NOMO-1 treated with dmso at 0.1 percent for 144 hours (cell line): Measurements from ENCODE around the gene SLC43A2.

Experiments used
- DNase-seq: peaks from one replicate; lab custom pipeline; 2025; ENCODE audit not compliant: unreplicated experiment; lab: John Stamatoyannopoulos, UW

The SLC43A2 gene

DNA sequence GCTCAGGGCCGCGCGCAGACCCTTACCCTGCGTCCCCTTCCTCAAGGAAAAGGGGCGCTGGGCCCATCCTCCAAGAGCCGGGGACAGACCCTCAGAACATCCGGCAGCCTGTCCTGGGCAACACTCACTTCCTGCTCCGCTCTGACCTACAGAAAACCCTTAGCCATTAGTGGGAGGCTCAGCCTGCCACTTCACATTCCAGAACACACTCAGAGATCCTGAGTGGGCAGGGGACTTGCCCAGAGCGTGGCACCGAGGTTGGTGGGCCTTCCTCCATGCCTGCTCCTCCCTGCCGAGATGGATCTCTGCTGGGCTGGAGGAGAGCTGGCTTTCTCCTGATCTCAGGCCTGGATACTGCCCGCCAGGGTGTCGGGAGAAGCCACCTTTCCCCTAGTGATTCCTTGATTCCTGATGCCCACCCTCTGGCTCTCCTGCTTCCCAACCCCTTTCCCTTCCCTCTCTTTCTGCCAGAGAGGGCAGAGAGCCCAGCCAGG lies 15.4 kb upstream of the SLC43A2 start:
- DNase-seq: no peak

DNA sequence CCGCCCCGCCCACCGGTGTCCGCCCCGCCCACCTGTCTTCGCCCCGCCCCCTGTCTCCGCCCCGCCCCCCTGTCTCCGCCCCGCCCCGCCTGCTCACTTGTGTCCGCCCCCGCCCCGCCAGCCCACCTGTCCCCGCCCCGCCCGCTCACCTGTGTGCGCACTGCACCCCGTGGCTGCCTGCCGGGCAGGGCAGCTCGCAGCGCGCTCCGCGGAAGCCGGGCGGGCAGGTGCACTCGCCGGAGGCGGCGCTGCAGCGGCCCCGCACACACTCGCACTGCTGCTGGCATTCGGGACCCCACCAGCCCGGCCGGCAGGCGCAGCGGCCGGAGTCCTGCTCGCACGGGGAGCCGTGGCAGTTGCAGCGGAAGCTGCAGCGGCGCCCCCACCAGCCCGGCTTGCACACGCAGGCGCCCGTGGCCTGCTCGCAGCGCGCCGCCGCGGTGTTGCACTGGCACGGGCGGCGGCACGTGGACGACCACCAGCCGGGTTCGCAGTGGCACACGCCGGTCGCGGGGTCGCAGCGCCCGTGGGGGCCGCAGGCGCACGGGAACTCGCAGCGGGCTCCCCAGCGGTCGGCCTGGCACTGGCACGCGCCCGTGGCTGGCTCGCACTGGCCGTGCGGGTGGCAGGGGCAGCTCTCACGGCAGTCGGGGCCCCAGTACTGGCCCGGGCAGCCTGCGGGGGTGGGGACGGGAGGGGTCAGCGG lies 14.8 kb upstream of the SLC43A2 start:
- no peak for DNase-seq

DNA sequence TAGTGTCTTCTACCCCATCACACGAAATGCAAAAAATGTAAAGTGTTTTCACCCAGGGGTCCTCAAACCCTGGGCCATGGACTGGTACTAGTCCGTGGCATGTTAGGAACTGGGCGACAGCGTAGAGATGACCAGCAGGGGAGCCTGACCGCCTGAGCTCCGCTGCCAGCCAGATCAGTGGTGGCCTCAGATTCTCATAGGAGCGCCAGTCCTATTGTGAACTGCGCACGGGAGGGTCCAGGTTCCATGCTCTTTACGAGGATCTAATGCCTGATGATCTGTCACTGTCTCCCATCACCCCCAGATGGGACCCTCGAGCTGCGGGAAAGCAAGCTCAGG lies 12.4 kb upstream of the SLC43A2 start:
- DNase-seq: no peak

DNA sequence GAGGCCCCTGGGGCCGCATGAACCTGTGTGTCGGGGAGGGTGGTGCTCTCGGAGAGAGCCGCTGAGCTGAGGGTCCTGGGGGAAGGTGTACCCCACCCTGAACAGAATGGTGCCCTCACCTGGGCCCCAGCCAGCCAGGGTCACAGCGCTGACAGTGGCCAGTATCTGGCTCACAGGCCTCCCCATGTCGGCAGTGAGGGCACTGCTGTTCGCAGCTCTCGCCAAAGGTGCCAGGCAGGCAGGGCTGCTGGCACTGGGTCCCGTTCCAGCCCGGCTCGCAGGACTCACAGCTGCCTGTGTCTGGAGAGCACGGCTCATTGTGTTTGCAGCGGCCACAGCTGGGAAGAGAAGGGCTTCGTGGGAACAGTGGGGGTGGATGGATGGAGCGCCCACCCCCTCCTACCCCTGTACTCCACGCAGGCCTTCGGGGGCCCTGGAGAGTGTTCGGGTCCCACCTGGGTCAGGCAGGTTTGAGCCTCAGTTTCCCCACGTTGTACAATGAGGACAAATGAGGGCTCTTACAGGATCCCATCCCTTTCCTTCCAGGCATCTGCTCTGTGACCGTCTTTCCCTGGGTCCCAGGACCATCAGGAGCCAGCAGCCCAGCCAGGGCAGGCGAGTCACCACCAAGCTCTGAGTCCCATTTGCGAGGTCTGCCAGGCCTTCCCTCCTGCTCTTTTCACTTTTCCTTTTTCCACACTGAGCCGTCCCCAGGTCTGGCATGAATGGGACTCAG lies 11.9 kb upstream of the SLC43A2 start:
- no peak for DNase-seq

DNA sequence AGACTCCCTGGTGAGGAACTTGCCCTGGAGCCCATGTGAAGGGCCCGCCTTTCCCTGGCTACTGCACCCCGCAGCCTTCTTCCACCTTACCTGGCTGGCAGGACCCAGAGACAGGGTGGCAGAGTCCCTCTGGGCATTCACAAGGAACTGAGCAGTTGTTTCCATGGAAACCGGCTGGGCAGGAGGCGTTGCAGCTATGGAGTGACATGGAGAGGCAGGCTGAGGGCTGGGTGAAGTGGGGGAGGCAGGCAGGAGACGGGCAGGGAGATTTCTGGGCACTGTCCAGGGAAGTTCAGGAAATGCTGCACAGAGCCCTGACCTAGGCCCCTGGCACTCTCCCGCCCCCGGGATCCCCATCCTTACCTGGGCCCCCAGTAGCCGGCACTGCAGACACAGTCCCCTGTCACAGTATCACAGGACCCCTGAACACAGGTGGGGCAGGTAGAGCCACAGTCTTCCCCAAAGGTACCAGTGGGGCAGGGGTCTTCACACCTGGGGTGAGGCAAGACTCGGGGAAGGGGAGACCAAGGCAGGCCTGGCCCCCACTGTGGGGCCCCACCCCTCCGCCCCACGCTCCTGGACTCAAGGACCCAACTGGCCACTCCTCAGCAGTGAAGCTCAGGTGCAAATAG lies 11.0 kb upstream of the SLC43A2 start:
- no peak for DNase-seq

DNA sequence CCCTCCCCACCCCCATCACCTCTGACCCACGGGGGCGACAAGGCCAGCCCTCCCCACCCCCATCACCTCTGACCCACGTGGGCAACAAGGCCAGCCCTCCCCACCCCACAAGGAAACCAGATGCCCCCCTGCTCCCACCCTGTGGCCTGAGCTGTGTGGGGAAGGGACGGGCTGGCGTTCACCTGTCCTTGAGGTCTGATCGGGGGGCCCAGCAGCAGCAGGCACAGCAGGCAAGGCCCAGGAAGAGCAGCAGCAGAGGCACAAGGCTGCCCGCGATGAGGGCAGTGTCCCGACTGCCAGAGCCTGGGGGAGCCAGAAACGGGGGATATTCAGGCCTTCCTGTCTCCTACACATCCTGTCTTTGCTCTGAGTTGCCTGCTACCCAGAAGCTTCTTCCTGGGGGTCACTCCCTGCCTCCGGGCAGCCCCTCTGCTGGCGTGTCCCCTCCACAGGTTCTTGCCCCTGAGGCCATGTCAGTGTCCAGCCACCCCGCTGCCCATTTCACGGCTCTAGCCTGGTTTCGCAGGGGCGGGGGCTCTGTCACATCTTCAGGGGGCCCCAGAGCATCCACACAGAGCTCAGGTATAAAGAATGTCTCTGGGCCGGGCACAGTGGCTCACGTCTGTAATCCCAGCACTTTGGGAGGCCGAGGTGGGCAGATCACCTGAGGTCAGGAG lies 10.1 kb upstream of the SLC43A2 start:
- DNase-seq: no peak

DNA sequence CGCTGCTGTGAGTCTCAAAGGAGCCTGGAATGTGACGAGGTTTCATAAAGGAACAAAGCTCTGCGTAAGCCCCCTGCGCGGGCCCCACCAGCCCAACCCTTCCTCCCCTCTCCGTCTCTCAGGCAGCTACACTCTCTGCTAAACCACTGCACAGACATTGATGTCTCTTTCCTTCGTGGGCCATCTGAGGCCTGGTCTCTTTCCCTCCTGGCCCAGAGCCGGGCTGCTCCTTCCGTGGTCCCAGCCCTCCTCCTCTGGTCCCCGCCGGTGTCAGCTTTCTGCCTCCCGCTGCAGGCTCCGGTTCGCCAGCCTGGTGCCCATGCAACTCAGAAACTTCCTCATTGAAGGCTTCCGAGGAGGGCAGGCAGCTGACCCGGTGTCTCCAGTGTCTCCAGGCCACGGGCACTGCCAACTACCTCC lies 9.5 kb upstream of the SLC43A2 start:
- no peak for DNase-seq

DNA sequence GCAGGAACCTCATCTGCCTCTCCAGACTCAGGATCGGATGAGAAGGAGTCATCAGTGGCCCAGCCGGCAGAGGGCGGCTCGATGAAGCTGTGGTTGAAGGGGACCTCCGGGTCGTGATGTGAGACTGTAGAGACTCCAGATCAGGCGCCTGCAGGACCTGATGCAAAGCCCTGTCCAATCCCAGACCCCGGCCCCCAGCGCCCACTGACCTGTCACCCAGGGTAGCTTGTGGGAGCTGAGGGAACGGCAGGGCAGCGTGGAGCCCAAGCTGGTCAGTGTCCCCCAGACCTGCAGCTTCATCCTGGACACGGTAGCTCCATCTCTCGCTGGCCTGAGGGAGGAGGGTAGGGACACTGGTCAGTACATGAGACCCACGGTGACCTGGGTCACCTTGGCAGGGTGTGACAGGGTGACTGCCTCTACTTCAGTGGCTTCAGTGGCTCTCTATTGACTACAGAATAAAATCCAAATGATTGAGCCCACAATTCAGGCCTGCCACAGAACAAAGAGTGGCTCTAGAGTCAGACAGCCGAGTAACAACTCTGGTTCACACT lies 8.2 kb upstream of the SLC43A2 start:
- DNase-seq: no peak

DNA sequence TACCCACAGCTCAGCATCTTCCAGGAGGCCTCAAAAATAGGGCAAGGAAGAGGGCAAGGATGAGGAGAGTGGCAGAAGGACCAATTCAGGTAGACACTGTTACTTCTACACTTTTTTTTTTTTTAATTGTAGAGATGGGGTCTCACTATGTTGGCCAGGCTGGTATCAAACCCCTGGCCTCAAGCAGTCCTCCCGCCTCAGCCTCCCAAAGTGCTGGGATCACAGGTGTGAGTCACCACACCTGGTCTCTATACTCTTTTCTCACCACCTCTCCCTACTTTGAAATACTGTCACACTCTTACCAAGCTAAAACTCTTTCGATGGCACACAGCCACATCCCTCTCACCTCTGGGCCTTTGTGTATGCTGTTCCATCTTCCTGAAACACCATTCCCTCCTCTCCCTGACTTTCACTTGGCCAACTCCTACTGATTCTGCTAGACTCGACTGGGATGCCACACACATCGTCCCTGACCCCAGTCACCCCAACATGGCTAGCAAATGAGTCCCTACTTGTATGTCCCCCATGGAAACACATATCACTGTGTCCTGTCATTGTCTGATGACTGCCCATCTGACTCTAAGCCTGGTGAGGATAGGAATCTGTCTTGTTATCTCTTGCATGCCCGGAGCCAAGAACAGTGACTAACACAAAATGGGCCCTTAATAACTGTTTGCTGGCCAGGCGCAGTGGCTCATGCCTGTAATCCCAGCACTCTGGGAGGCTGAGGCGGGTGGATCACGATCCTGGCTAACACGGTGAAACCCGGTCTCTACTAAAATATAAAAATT lies 7.2 kb upstream of the SLC43A2 start:
- DNase-seq: no peak

DNA sequence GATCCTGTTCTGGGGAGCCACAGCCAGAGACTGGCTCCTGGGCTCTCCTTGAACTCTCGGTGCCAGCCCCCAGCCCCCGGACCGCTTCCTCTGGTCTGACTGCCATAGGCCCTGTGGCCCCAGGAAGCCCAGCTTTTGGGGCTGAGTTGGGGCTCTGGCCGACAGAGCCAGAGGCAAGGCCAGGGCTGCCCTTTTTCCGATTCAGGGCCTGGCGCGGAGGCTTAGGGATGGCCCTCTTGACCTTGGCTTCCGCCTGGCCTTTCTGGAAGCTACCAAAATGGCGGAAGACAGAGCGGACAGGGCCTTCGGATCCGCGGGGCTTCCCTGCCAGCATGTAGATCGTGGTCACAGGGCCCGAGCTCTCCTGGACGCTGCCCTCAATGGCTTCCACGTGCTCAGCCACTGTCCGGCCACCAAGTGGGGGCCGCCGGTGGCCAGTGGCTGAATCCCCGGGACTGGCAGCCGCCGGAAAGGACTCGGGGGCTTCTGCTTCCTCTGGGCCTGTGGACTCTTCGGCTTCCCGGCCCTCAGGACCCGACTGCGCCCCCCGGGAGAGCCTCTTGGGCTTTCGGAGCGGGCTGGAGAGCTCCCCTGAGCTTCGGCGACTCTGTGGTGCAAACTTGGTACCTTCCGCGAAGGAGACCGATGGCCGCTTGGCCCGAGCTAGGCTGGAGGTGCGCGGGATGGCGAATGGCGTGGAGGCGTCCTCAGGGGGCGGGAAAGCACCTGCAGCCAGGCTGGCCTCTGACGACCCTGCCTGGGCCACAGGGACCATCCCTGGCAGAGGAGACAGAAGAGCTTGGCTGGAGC lies 6.4 kb upstream of the SLC43A2 start:
- DNase-seq: no peak

DNA sequence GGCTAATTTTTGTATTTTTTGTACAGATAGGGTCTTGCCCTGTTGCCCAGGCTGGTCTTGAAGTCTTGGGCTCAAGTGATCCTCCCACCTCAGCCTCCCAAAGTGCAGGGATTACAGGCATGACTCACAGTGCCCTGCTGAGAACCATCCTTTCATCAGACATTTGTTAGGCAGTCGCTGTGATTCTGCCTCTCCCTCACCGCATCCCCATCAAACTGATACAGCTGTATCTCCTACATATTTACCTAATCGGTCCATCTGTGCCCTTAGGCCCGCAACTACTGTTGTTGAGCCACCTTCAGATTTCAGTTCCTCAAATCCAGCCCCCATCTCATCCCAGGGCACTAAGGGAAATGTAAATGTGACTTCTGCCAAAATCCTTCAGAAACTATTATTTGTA lies 2.0 kb upstream of the SLC43A2 start:
- peak; percentile 14 for DNase-seq

DNA sequence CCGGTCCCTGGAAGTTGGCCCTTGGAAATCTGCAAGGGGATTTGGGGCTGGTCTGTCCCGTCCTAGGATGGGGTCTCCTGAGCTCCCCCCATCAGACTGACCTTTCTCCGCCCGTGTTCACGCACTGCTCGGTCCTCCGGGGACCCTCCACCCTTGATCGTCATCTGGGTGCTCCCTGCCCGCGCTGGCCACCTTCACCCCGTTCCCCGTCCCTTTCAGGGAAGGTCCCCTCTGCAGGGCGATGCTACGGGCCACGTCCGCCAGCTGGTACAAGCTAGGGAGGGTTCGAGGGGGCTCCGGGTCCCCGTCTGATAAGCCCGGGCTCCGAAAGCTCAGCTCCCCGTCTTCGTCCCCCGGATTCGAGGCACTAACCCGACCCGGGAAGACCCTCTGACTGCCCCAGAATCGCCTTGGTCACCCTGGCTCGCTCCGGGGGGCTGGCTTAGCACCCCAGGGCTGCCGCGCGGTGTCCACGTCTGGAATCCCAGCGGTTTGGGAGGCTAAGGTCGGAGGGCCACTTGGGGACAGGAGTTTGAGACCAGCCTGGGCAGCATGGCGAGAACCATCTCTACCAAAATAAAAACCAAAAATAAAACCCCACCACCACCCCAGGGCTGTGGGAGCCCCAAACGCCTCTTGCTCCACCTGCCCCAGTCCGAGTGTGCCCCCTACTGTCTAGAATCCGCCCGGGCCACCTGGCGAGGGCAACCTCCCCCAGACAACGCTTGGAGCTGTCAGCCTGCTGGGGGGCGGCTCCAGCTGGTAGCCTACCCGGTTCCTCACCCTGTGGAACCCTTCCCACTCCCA lies 1.1 kb upstream of the SLC43A2 start:
- DNase-seq: peak; percentile 47

DNA sequence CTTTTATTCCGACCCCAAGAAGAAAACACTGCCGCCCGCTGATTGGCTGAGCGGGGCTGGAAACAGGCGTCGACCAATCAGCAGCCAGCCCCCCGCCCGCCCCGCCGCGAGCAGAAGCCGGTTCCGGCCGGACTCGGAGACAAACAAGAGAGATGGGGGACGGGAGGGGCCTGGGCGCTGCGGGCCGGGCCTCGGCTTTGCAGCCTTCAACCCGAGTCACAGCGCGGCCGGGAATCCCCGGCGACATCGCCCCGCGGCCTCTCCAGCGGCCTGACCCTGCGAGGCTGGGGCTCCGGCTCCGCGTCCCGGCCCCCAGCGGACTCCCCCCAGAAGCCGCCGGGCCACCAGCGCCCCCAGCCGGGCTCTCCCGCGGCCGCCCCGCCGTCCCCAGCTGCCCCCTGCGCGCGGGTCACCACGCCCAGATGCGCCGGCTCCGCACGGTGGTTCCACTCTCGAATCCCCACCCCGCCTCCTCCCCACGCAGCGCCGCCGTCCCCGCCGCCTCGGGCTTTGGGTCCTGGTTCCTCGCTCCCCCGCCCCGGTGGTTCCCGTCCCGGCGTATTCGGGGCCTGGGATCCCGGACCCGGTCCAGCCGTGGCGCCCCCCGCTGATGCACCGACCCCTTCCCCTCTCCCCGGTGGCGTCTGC lies 346 bp upstream of the SLC43A2 start:
- DNase-seq: peak; percentile 84

DNA sequence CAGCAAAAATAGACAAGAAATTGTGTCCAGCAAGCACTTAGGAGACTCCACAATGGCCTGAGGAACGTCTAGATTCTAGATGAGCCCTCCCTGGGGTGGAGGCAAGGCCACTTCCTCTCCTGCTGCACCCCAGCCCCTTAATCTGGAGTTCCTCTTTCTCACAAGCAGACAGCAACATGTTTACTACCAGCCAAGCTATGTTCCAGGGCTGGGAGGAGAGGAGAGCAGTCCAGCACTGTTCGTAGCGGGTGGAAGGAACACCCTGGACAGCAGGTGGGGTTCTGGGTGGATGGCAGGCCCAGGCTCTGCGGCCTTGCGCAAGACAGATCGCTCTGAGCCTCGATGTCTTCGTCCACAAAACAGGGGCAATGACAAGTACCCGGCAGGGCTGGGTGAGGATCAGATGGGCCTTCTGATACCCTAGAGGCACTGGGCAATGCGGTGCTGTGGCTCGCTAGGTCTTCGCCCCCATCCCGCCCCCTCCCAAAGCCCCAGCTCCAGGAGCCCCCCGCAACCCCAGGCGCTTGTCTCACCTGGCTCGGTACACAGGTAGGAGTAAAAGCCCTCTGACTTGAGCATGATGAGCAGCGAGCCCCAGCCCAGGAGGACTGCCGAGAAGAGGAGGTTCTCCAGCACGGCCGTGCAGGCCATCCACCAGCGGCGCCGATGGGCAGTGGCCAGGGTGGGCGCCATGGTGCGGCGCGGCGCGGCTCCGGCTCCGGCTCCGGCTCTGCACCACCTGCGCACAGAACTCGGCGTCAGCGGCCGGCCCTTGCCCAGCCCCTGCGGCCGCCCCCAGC lies 1.3 kb downstream of the SLC43A2 start:
- DNase-seq: peak; percentile 83

DNA sequence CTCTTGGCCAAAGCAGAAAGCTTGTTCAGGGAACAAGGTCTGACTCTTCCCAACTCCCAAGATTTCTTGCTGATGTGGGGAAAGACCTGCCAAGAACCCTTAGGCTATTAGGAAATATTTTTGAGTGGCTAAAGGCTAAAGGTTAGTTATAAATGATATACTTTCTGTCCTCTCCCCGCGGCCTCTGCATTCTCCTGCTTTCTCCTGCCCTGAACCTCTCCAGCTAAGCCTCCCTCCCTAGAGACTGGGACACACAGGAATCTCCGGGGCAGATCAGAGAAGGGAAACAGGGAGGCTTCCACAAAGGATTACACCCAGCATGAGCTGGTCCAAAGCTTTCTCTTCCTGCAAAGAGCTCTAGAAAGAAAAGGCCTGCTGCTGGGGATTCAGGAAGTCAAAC lies 2.3 kb downstream of the SLC43A2 start:
- no peak for DNase-seq

DNA sequence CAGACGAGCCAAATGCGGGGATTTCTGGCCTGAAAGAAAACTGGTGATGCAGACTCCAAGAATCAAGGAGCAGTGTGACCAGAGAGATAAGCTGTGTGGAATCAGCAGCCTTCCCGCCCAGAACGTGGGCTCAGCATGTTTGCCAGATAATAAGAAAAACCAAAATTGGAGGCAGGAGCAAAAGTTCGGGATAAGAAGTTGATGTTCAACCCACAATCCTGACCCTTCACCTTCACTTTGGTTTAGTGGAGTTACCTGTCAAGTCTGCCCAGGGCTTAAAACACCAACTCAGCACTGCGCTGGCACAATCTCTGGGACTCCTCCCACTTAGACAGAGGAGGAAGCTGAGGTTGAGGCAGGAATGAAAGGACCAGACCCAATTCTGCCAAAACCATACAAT lies 3.1 kb downstream of the SLC43A2 start:
- DNase-seq: no peak

DNA sequence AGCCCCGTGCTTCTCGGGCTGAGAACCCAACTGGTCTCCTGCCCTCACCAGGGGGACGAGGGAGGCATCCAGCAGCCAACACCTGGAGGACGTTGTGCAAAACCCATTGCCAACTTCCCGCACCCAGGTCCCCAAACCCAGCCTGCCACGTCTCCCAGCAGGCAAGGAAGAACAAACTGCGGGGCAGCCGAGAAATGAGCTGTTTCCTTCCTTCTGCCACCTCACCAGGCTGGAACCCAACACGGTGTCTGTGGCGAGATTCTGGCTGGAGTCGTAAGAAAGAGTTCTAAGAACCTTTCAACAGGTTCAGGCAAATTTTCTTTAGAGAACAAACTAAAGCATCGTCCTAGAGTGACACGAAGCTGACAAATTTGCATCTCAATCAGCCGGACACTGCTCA lies 3.6 kb downstream of the SLC43A2 start:
- DNase-seq: no peak

DNA sequence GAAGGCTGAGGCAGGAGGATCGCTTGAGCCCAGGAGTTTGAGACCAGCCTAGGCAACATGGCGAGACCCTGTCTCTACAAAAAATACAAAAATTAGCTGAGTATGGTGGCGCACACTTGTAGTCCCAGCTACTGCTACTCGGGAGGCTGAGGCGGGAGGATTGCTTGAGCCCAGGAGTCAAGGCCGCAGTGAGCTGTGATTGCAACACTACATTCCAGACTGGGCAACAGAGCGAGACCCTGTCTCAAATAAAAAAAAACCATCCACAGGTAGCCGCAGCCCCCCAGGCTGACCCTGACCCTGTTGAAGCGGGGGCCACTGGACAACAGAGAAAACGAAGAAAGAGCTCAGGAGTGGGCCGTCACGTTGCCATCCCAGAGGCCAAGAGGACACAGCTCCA lies 4.0 kb downstream of the SLC43A2 start:
- no peak for DNase-seq
